ENCODE data around the gene FERMT2.

Gene FERMT2

GRCh38 chr14:52863334-52863700 lies 87.5 kb downstream of the FERMT2 start:
- DNase-seq (ENCODE audit: low read depth): no peak

- DNase-seq (ENCODE audit: low read depth): peak; percentile 59
These were observed 88.1 kb downstream of the FERMT2 start for GRCh38 chr14:52862632-52863333.

GRCh38 chr14:52861403-52861802 lies 89.4 kb downstream of the FERMT2 start:
- no peak for DNase-seq (ENCODE audit: low read depth)

- no peak for DNase-seq (ENCODE audit: low read depth)
These were observed 89.9 kb downstream of the FERMT2 start for GRCh38 chr14:52860910-52861309.

GRCh38 chr14:52860209-52860608 lies 90.6 kb downstream of the FERMT2 start:
- no peak for DNase-seq (ENCODE audit: low read depth)

GRCh38 chr14:52856139-52856538 lies 94.7 kb downstream of the FERMT2 start:
- no peak for DNase-seq (ENCODE audit: low read depth)

- no peak for DNase-seq (ENCODE audit: low read depth)
These were observed 97.4 kb downstream of the FERMT2 start for GRCh38 chr14:52853522-52853854.

GRCh38 chr14:52852810-52853521 lies 97.9 kb downstream of the FERMT2 start:
- DNase-seq (ENCODE audit: low read depth): no peak

- DNase-seq (ENCODE audit: low read depth): no peak
These were observed 100.4 kb downstream of the FERMT2 start for GRCh38 chr14:52850451-52850909.

GRCh38 chr14:52848626-52849025 lies 102.2 kb downstream of the FERMT2 start:
- DNase-seq (ENCODE audit: low read depth): no peak

GRCh38 chr14:52846591-52846990 lies 104.3 kb downstream of the FERMT2 start:
- DNase-seq (ENCODE audit: low read depth): no peak

GRCh38 chr14:52845081-52845480 lies 105.8 kb downstream of the FERMT2 start:
- DNase-seq (ENCODE audit: low read depth): no peak

GRCh38 chr14:52844262-52845060 lies 106.4 kb downstream of the FERMT2 start:
- DNase-seq (ENCODE audit: low read depth): no peak

- peak; percentile 41 for DNase-seq (ENCODE audit: low read depth)
These were observed 110.0 kb downstream of the FERMT2 start for GRCh38 chr14:52840877-52841276.

GRCh38 chr14:52837451-52837850 lies 113.4 kb downstream of the FERMT2 start:
- no peak for DNase-seq (ENCODE audit: low read depth)

GRCh38 chr14:52836063-52836462 lies 114.8 kb downstream of the FERMT2 start:
- DNase-seq (ENCODE audit: low read depth): no peak

GRCh38 chr14:52835122-52835903 lies 115.5 kb downstream of the FERMT2 start:
- peak; percentile 41 for DNase-seq (ENCODE audit: low read depth)

- peak; percentile 73 for DNase-seq (ENCODE audit: low read depth)
These were observed 116.4 kb downstream of the FERMT2 start for GRCh38 chr14:52834440-52834842.

GRCh38 chr14:52833891-52834290 lies 117.0 kb downstream of the FERMT2 start:
- DNase-seq (ENCODE audit: low read depth): no peak

- DNase-seq (ENCODE audit: low read depth): no peak
These were observed 121.2 kb downstream of the FERMT2 start for GRCh38 chr14:52829527-52830185.

GRCh38 chr14:52827426-52827825 lies 123.4 kb downstream of the FERMT2 start:
- DNase-seq (ENCODE audit: low read depth): no peak

- no peak for DNase-seq (ENCODE audit: low read depth)
These were observed 125.8 kb downstream of the FERMT2 start for GRCh38 chr14:52825085-52825484.

Measured in fibroblast of the conjunctiva (primary cell).